Measurements from ENCODE around the gene MARK3. TPM values are rescaled to one million over a fixed set of nuclear protein-coding genes. Genes with fewer than 3 reads are reported as not detected.

The MARK3 gene
- total RNA-seq, 4 donors from 2014 or later, result 61.3 to 98.0 (median 78.8) TPM

GRCh38 chr14:103427485-103428443, 42.5 kb downstream of the MARK3 start:
- Histone ChIP-seq H3K4me1 (peaks cover 0 to 22% (median 6%) of the 10 kb centered on the region in 4 donors), H3K27me3 (no peaks in the 10 kb centered on the region), H3K4me3 (no peak overlapping the region), H3K36me3 (no peaks in the 10 kb centered on the region), H3K9me3 (no peaks in the 10 kb centered on the region), H3K27ac (no peak overlapping the region)
- intact Hi-C loops (cut with DNase I; ENCODE audit: low total_unique reads), result no loop called here
- in situ Hi-C loops (cut with MboI; ENCODE audit: low pct_ligation_motif_present in 1 of 4, low pct_unique_long_range_greater_than_20kb in 1 of 4, low sequenced_read_pairs in 3 of 4), result no loop called here
- 66 to 83% methylated on average over 2 to 3 of the region's 3 CpGs for WGBS, 2 donors (ENCODE audit: low coverage in 1 of 2)
- TF ChIP-seq CTCF (IDR thresholded peaks at IDR 0.05), result no peak
- no peak for TF ChIP-seq POLR2A (IDR thresholded peaks at IDR 0.05)
- TF ChIP-seq POLR2AphosphoS5 (IDR thresholded peaks at IDR 0.05), result no peak
- no peak for TF ChIP-seq EP300 (IDR thresholded peaks at IDR 0.05; ENCODE audit: low read depth)
- DNase-seq, result no peak

GRCh38 chr14:103428723-103429556, 43.7 kb downstream of the MARK3 start:
- intact Hi-C loops (cut with DNase I; ENCODE audit: low total_unique reads) (no loop called here), in situ Hi-C loops (cut with MboI; ENCODE audit: low pct_ligation_motif_present in 1 of 4, low pct_unique_long_range_greater_than_20kb in 1 of 4, low sequenced_read_pairs in 3 of 4) (no loop called here)
- peak overlapping the region in 1 of 4 donors; percentile 16 for H3K27ac ChIP-seq
- H3K36me3 ChIP-seq, result no peaks in the 10 kb centered on the region
- DNase-seq, result no peak
- no peaks in the 10 kb centered on the region for H3K27me3 ChIP-seq
- WGBS, 2 donors (ENCODE audit: low coverage in 1 of 2), result 73 to 87% methylated on average over 3 of the region's 3 CpGs
- peaks cover 0 to 22% (median 6%) of the 10 kb centered on the region in 4 donors for H3K4me1 ChIP-seq
- TF ChIP-seq POLR2A (IDR thresholded peaks at IDR 0.05) (no peak), EP300 (IDR thresholded peaks at IDR 0.05; ENCODE audit: low read depth) (no peak)
- H3K4me3 ChIP-seq, result no peak overlapping the region
- no peaks in the 10 kb centered on the region for H3K9me3 ChIP-seq

GRCh38 chr14:103430358-103430757, 45.1 kb downstream of the MARK3 start:
- intact Hi-C loops (cut with DNase I; ENCODE audit: low total_unique reads) (no loop called here), in situ Hi-C loops (cut with MboI; ENCODE audit: low pct_ligation_motif_present in 1 of 4, low pct_unique_long_range_greater_than_20kb in 1 of 4, low sequenced_read_pairs in 3 of 4) (no loop called here)
- Histone ChIP-seq H3K27me3 (no peaks in the 10 kb centered on the region), H3K36me3 (no peaks in the 10 kb centered on the region), H3K9me3 (no peaks in the 10 kb centered on the region), H3K4me1 (peaks cover 0 to 28% (median 8%) of the 10 kb centered on the region in 4 donors), H3K4me3 (no peak overlapping the region), H3K27ac (no peak overlapping the region)
- TF ChIP-seq POLR2A (IDR thresholded peaks at IDR 0.05), result no peak
- no peak for TF ChIP-seq POLR2AphosphoS5 (IDR thresholded peaks at IDR 0.05)
- TF ChIP-seq CTCF (IDR thresholded peaks at IDR 0.05), result no peak
- WGBS, 2 donors (ENCODE audit: low coverage in 1 of 2), result 82 to 92% methylated on average over 3 of the region's 3 CpGs
- DNase-seq, result no peak

GRCh38 chr14:103432627-103433026, 47.4 kb downstream of the MARK3 start:
- Histone ChIP-seq H3K4me3 (no peak overlapping the region), H3K36me3 (no peaks in the 10 kb centered on the region), H3K4me1 (peaks cover 0 to 25% (median 7%) of the 10 kb centered on the region in 4 donors), H3K9me3 (no peaks in the 10 kb centered on the region), H3K27ac (no peak overlapping the region), H3K27me3 (no peaks in the 10 kb centered on the region)
- TF ChIP-seq POLR2A (IDR thresholded peaks at IDR 0.05), result no peak
- TF ChIP-seq CTCF (IDR thresholded peaks at IDR 0.05), result no peak
- no peak for TF ChIP-seq POLR2AphosphoS5 (IDR thresholded peaks at IDR 0.05)
- no peak for TF ChIP-seq EP300 (IDR thresholded peaks at IDR 0.05; ENCODE audit: low read depth)
- in situ Hi-C loops (cut with MboI; ENCODE audit: low pct_ligation_motif_present in 1 of 4, low pct_unique_long_range_greater_than_20kb in 1 of 4, low sequenced_read_pairs in 3 of 4) (no loop called here), intact Hi-C loops (cut with DNase I; ENCODE audit: low total_unique reads) (no loop called here)
- DNase-seq, result no peak
- WGBS, 2 donors (ENCODE audit: low coverage in 1 of 2), result 88 to 98% methylated on average over 4 of the region's 4 CpGs
